Measurements from ENCODE around the gene MCTP2. TPM values are rescaled to one million over a fixed set of nuclear protein-coding genes. Genes with fewer than 3 reads are reported as not detected.
A peak's percentile ranks its signal among the peaks of the same experiment; 100 is the strongest.

The MCTP2 gene
- total and polyA plus RNA-seq, 9 of the 15 experiments (the other 6 are each of a cell fraction or from before 2014, with no cell fraction given) = 0.07 TPM; not detected in 8

DNA sequence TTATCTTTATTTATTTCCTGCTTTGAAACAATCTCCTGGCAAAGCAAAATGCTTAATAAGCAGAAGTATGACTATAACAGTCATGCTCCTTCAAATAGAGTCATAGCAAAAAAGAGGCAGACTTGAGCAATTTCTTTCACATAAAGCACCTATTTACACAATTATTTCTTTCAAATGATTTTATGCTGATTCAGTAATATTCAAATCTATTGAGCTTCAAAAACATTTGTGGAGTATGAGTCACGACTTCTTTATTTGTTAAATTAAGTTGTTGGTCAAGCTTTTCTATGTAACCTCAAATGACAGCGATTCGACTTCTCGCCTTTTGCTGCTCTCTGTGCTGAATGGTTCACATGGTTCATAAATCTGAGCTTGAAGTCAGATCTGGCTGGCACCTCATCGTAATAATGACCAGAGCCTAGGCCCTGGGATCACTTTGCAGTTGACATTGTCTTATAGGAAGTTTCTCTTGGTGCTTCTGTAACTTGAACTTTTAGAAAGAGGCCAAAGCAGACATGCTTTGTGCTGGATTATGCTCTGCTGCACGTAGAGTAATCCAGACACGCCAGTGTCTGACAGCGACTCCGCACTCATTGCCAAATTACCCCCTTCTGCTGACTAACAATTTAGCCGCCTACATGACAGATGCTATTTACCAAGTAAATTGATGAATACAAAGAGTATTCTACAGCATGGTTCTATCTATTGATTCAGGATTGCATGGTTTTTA lies 139.0 kb downstream of the MCTP2 start:
- no peak for ATAC-seq
- no peak overlapping the region for H3K4me2 ChIP-seq (ENCODE audit: insufficient read depth, low read length)
- TF ChIP-seq, protein P1, sequence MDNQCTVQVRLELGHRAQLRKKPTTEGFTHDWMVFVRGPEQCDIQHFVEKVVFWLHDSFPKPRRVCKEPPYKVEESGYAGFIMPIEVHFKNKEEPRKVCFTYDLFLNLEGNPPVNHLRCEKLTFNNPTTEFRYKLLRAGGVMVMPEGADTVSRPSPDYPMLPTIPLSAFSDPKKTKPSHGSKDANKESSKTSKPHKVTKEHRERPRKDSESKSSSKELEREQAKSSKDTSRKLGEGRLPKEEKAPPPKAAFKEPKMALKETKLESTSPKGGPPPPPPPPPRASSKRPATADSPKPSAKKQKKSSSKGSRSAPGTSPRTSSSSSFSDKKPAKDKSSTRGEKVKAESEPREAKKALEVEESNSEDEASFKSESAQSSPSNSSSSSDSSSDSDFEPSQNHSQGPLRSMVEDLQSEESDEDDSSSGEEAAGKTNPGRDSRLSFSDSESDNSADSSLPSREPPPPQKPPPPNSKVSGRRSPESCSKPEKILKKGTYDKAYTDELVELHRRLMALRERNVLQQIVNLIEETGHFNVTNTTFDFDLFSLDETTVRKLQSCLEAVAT (IDR thresholded peaks at IDR 0.05) = no peak
- TF ChIP-seq MAFF (IDR thresholded peaks at IDR 0.05; ENCODE audit: low read length) = peak; percentile 77
- peak; percentile 57 for TF ChIP-seq C11orf30 (IDR thresholded peaks at IDR 0.05; ENCODE audit: low read depth)
- peak; percentile 57 for TF ChIP-seq MAFG (tag; conservative IDR thresholded peaks at IDR 0.05)
- TF ChIP-seq SRSF3 (IDR thresholded peaks at IDR 0.05; ENCODE audit: insufficient read depth, low read length) = no peak
- TF ChIP-seq ZNF316 (IDR thresholded peaks at IDR 0.05) = peak; percentile 84
- no peak for TF ChIP-seq ZNF511 (CRISPR knock-in tag; IDR thresholded peaks at IDR 0.05)
- TF ChIP-seq MAFK (IDR thresholded peaks at IDR 0.05; ENCODE audit: low read length) = peak; percentile 72; the same call in 1 of the 2 replicates
- no peaks in the 10 kb centered on the region for H3K9me3 ChIP-seq (replicated peaks; ENCODE audit: control insufficient read depth, insufficient read depth, low read depth, low read length)
- no peaks in the 10 kb centered on the region for H3K79me2 ChIP-seq (ENCODE audit: control insufficient read depth, insufficient read depth, low read length)
- H2AFZ ChIP-seq (ENCODE audit: low read depth, low read length) = no peak overlapping the region
- H3K27ac ChIP-seq (ENCODE audit: extremely low read depth, low read depth, low read length) = no peak overlapping the region
- no peaks in the 10 kb centered on the region for H4K20me1 ChIP-seq (replicated peaks; ENCODE audit: control insufficient read depth, insufficient read depth, low read length)
- H3K9ac ChIP-seq (ENCODE audit: insufficient read depth in 1 of 2, low read depth in 2 of 2, low read length in 2 of 2) = no peak overlapping the region
- ChIA-PET POLR2A (no interaction called here), CTCF (ENCODE audit: low intra/inter-chr PET ratio) (no interaction called here)
- intact Hi-C loops (cut with micrococcal nuclease) = no loop called here
- H3K36me3 ChIP-seq (ENCODE audit: control insufficient read depth, insufficient read depth, low read length) = no peaks in the 10 kb centered on the region
- H3K4me3 ChIP-seq = no peak overlapping the region
- BruUV-seq (replicated peaks) = no TSS peak
- under 1% methylated on average over 10 of the region's 10 CpGs for WGBS (ENCODE audit: insufficient coverage, low coverage, missing lambda C conversion rate)
- H3K9me1 ChIP-seq (ENCODE audit: control insufficient read depth, insufficient read depth, low read length) = no peaks in the 10 kb centered on the region
- H3K4me1 ChIP-seq (replicated peaks in 1 of 2; ENCODE audit: control insufficient read depth in 2 of 2, insufficient read depth in 2 of 2, low read length in 2 of 2) = no peaks in the 10 kb centered on the region
- no peak for DNase-seq (ENCODE audit: extremely low read depth in 1 of 4, low spot score in 3 of 4)
- no peak for FAIRE-seq
- no peaks in the 10 kb centered on the region for H3K27me3 ChIP-seq (ENCODE audit: control insufficient read depth in 2 of 2, insufficient read depth in 2 of 2, low read length in 2 of 2)
- in situ Hi-C loops (cut with MboI) = no loop called here

All from K562 (cell line).